Lower leg skin (tissue), 3 donors: Measurements from ENCODE around the gene GDF11.

Experiments
- POLR2A ChIP-seq, 2 donors: fragments of 450-650 bp; IDR thresholded peaks; one replicate each; pipeline ENCODE4 v1.6.1; 2016 to 2017; ENCODE audit warnings: antibody characterized with exemption in 2 of 2, mild to moderate bottlenecking in 1 of 2, moderate library complexity in 1 of 2
- TF ChIP-seq, protein P1 (sequence below), 3 donors: fragments of 450-650 bp; IDR thresholded peaks; one replicate each; pipeline ENCODE4 v1.5.1; 2016; ENCODE audit warnings: antibody characterized with exemption in 3 of 3, mild to moderate bottlenecking in 3 of 3, moderate library complexity in 2 of 3

DNA sequence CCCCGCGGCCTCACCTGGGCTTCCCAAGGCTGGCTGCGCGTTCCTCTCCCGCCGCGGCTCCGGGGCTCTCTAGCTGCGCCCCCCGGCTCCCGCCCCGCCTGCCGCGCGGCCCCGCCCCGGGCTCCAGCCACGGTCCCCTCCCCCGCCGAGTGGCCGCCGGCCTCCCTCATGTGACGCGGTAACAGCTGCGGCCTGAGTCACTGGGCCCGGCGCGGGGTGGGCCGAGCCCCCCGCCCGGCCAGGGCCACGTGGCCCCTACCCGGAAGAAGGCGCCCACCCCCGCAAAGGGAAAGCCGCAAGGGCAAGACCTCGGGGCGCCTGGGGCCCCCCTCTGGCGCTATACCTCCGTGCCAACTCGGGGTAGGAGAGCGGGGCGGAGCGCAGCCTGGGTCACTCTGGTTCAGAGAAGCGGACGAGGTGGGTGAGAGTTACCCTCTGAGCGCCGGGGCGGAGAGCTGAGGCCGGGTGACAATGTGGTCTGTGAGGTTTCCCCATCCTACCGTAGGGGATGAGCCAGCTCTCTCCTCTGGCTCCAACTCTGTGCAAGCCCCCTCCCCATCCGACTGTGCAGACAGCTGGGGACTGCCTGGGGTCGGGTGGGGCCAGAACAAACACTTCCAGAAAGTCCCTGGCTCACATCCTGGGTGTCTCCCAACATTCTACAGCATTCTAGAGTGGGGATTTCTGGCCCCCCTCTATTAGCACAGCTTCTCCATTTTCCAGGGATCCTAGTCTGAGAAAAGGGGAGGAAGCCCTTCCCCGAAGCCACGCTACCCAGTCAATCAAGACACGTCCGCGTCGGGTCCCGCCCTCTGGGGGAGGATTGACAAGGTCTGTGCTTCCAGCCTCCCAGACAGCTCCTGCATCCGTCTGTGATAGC is 13.7 kb upstream of the GDF11 start, which contains the start of gene CD63:
- TF ChIP-seq, protein P1, sequence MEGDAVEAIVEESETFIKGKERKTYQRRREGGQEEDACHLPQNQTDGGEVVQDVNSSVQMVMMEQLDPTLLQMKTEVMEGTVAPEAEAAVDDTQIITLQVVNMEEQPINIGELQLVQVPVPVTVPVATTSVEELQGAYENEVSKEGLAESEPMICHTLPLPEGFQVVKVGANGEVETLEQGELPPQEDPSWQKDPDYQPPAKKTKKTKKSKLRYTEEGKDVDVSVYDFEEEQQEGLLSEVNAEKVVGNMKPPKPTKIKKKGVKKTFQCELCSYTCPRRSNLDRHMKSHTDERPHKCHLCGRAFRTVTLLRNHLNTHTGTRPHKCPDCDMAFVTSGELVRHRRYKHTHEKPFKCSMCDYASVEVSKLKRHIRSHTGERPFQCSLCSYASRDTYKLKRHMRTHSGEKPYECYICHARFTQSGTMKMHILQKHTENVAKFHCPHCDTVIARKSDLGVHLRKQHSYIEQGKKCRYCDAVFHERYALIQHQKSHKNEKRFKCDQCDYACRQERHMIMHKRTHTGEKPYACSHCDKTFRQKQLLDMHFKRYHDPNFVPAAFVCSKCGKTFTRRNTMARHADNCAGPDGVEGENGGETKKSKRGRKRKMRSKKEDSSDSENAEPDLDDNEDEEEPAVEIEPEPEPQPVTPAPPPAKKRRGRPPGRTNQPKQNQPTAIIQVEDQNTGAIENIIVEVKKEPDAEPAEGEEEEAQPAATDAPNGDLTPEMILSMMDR (IDR thresholded peaks at IDR 0.05), result no peak
- TF ChIP-seq POLR2A (IDR thresholded peaks at IDR 0.05), result peak in 1 of 2 donors; percentile 84
